Measurements from ENCODE around the gene TAP2.

Gene TAP2

GRCh38 chr6:32852018-32852843 is 13.7 kb upstream of the TAP2 start:
- H3K9me3 ChIP-seq: no peaks in the 10 kb centered on the region
- no peak for TF ChIP-seq CTCF (IDR thresholded peaks at IDR 0.05; ENCODE audit: low read depth, low read length)
- no peaks in the 10 kb centered on the region for H3K36me3 ChIP-seq
- H3K27me3 ChIP-seq: peaks cover 96% of the 10 kb centered on the region
- H3K4me3 ChIP-seq (ENCODE audit: low read depth, low read length): no peak overlapping the region
- no peaks in the 10 kb centered on the region for H3K4me1 ChIP-seq
- no peak for DNase-seq

GRCh38 chr6:32851025-32851424 is 12.5 kb upstream of the TAP2 start:
- DNase-seq: no peak
- H3K4me3 ChIP-seq (ENCODE audit: low read depth, low read length): no peak overlapping the region
- TF ChIP-seq CTCF (IDR thresholded peaks at IDR 0.05; ENCODE audit: low read depth, low read length): no peak
- H3K27me3 ChIP-seq: peaks cover 92% of the 10 kb centered on the region
- H3K36me3 ChIP-seq: no peaks in the 10 kb centered on the region
- no peaks in the 10 kb centered on the region for H3K9me3 ChIP-seq
- no peaks in the 10 kb centered on the region for H3K4me1 ChIP-seq

- no peak for TF ChIP-seq CTCF (IDR thresholded peaks at IDR 0.05; ENCODE audit: low read depth, low read length)
- Histone ChIP-seq H3K4me1 (no peaks in the 10 kb centered on the region), H3K27me3 (peaks cover 87% of the 10 kb centered on the region), H3K36me3 (no peaks in the 10 kb centered on the region), H3K9me3 (no peaks in the 10 kb centered on the region), H3K4me3 (ENCODE audit: low read depth, low read length) (no peak overlapping the region)
- no peak for DNase-seq
Measured at GRCh38 chr6:32849126-32849525, 10.6 kb upstream of the TAP2 start.

- H3K9me3 ChIP-seq: no peaks in the 10 kb centered on the region
- TF ChIP-seq CTCF (IDR thresholded peaks at IDR 0.05; ENCODE audit: low read depth, low read length): no peak
- no peaks in the 10 kb centered on the region for H3K36me3 ChIP-seq
- no peak overlapping the region for H3K4me3 ChIP-seq (ENCODE audit: low read depth, low read length)
- H3K27me3 ChIP-seq: peaks cover 87% of the 10 kb centered on the region
- DNase-seq: no peak
- no peaks in the 10 kb centered on the region for H3K4me1 ChIP-seq
Measured at GRCh38 chr6:32847795-32848194, 9.3 kb upstream of the TAP2 start.

GRCh38 chr6:32847004-32847403 is 8.5 kb upstream of the TAP2 start:
- Histone ChIP-seq H3K4me3 (ENCODE audit: low read depth, low read length) (no peak overlapping the region), H3K36me3 (no peaks in the 10 kb centered on the region), H3K27me3 (peaks cover 80% of the 10 kb centered on the region), H3K4me1 (no peaks in the 10 kb centered on the region), H3K9me3 (no peaks in the 10 kb centered on the region)
- no peak for TF ChIP-seq CTCF (IDR thresholded peaks at IDR 0.05; ENCODE audit: low read depth, low read length)
- no peak for DNase-seq

GRCh38 chr6:32845384-32845884 is 6.9 kb upstream of the TAP2 start:
- H3K36me3 ChIP-seq: no peaks in the 10 kb centered on the region
- H3K4me3 ChIP-seq (ENCODE audit: low read depth, low read length): no peak overlapping the region

More at GRCh38 chr6:32845384-32845884, 6.9 kb upstream of the TAP2 start:
- H3K4me1 ChIP-seq: no peaks in the 10 kb centered on the region
- peaks cover 64% of the 10 kb centered on the region for H3K27me3 ChIP-seq
- no peak for DNase-seq
- TF ChIP-seq CTCF (IDR thresholded peaks at IDR 0.05; ENCODE audit: low read depth, low read length): no peak
- H3K9me3 ChIP-seq: no peaks in the 10 kb centered on the region
